KMS-11 (cell line): ENCODE data around the gene C19orf53.

ENCODE experiments used
- H2AFZ ChIP-seq: fragments of 200-600 bp; sonication (generic); 2 replicates; pipeline ENCODE4 v1.6.1; 2016; ENCODE audit warnings: antibody characterized with exemption, mixed run types, low read depth
- H3K27ac ChIP-seq: fragments of 200-600 bp; sonication (generic); 2 replicates; pipeline ENCODE4 v1.6.1; 2016; ENCODE audit warnings: mild to moderate bottlenecking, mixed run types
- H3K27me3 ChIP-seq: fragments of 200-600 bp; sonication (generic); 2 replicates; pipeline ENCODE4 v1.6.1; 2017; ENCODE audit warnings: mild to moderate bottlenecking, low read depth, mixed run types, moderate library complexity; ENCODE audit not compliant: insufficient read depth
- H3K36me3 ChIP-seq: fragments of 200-600 bp; sonication (generic); 2 replicates; pipeline ENCODE4 v1.6.1; 2017; ENCODE audit warnings: mild to moderate bottlenecking, mixed run types; ENCODE audit not compliant: insufficient read depth
- H3K4me1 ChIP-seq: fragments of 200-600 bp; sonication (generic); 2 replicates; pipeline ENCODE4 v1.6.1; 2016; ENCODE audit warnings: mild to moderate bottlenecking, low read depth, mixed run types; ENCODE audit not compliant: poor library complexity, severe bottlenecking
- H3K4me2 ChIP-seq: fragments of 200-600 bp; sonication (generic); 2 replicates; pipeline ENCODE4 v1.7.0; 2016; ENCODE audit warnings: mild to moderate bottlenecking, mixed run types
- H3K4me3 ChIP-seq: fragments of 200-600 bp; sonication (generic); IDR thresholded peaks from 2 replicates; pipeline ENCODE4 v1.6.1; 2017; ENCODE audit warnings: low read depth, low read length, mixed read lengths; ENCODE audit not compliant: insufficient read depth
- H3K79me2 ChIP-seq: fragments of 200-600 bp; sonication (generic); 2 replicates; pipeline ENCODE4 v1.6.1; 2016; ENCODE audit warnings: low read depth, mixed run types; ENCODE audit not compliant: insufficient read depth
- H3K9ac ChIP-seq: fragments of 200-600 bp; sonication (generic); 2 replicates; pipeline ENCODE4 v1.6.1; 2016; ENCODE audit warnings: mild to moderate bottlenecking, mixed run types
- H4K20me1 ChIP-seq: fragments of 200-600 bp; sonication (generic); 2 replicates; pipeline ENCODE4 v1.6.1; 2016; ENCODE audit warnings: mild to moderate bottlenecking, mixed run types; ENCODE audit not compliant: insufficient read depth
- TF ChIP-seq, protein P1 (sequence below): fragments of 200-600 bp; sonication (generic); conservative IDR thresholded peaks from 2 replicates; pipeline ENCODE4 v1.6.1; 2017; ENCODE audit warnings: low read depth, mild to moderate bottlenecking, antibody characterized with exemption, low read length, moderate library complexity, mixed read lengths

Gene C19orf53

DNA sequence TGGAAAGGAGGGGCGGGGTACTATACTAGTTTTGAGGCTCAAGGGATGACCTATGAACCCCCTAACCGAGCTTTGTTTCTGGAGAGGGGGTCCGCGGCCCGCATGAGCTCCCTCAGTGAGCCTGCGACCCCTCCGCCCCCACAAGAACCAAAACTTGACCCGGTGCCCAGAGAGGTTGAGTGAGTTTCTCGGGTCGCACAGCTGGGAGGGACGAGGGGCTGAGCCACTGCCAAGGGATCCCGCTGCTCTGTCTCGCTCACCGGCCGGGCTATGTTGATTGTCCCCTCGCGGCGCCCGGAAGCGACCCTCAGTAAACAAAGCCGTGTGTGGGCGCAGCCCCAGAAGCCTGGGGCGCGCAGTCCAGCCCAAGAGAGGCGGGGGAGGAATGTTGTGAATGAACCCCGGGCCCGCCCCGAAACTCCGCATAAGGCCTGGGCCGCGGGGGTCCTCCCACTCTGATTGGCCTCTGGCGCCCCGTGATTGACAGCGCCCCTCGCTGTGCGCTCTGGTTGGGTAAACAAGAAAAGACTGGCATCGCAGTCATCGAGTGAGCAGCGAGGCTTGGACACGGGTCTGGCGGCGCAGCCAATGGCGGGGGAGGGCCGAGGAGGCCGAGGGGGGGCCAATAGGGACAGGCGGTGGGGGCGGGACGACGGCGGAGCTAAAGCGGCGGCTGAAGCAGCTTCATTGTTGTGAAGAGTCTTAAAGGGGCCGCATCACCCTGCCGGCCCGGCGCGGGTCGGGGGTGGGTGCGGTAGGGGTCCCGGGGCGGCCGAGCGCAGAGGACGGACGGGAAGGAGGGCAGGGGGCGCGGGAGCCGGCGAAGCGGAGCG lies 20.7 kb downstream of the C19orf53 start, which contains the start of gene ZSWIM4:
ZSWIM4 (plus strand) TSS at position 687 of the 833 bp plus-strand sequence. CDS start 206 bp downstream, outside the sequence.
- Histone ChIP-seq H3K4me3 (no peak within 1 kb of the TSS), H3K36me3 (no peaks in the 10 kb centered on the region), H3K9ac (peak within 1 kb of the TSS; percentile 39; the same call in 1 of the 2 replicates), H3K79me2 (no peaks in the 10 kb centered on the region), H3K27ac (no peak within 1 kb of the TSS), H2AFZ (peak within 1 kb of the TSS; percentile 96), H3K27me3 (no peaks in the 10 kb centered on the region; the same call in 1 of the 2 replicates), H4K20me1 (no peaks in the 10 kb centered on the region), H3K4me1 (peaks cover 9% of the 10 kb centered on the region), H3K4me2 (peak within 1 kb of the TSS; percentile 90)
- TF ChIP-seq, protein P1, sequence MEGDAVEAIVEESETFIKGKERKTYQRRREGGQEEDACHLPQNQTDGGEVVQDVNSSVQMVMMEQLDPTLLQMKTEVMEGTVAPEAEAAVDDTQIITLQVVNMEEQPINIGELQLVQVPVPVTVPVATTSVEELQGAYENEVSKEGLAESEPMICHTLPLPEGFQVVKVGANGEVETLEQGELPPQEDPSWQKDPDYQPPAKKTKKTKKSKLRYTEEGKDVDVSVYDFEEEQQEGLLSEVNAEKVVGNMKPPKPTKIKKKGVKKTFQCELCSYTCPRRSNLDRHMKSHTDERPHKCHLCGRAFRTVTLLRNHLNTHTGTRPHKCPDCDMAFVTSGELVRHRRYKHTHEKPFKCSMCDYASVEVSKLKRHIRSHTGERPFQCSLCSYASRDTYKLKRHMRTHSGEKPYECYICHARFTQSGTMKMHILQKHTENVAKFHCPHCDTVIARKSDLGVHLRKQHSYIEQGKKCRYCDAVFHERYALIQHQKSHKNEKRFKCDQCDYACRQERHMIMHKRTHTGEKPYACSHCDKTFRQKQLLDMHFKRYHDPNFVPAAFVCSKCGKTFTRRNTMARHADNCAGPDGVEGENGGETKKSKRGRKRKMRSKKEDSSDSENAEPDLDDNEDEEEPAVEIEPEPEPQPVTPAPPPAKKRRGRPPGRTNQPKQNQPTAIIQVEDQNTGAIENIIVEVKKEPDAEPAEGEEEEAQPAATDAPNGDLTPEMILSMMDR, result no peak

- Histone ChIP-seq H4K20me1 (no peaks in the 10 kb centered on the region), H3K9ac (peak overlapping the region; percentile 39; the same call in 1 of the 2 replicates), H2AFZ (peak overlapping the region; percentile 67), H3K4me3 (no peak overlapping the region), H3K4me2 (peak overlapping the region; percentile 66; the same call in 1 of the 2 replicates), H3K27ac (no peak overlapping the region), H3K4me1 (peaks cover 9% of the 10 kb centered on the region), H3K27me3 (no peaks in the 10 kb centered on the region; the same call in 1 of the 2 replicates), H3K79me2 (no peaks in the 10 kb centered on the region), H3K36me3 (no peaks in the 10 kb centered on the region)
- TF ChIP-seq, protein P1, result no peak
Observed at GRCh38 chr19:13795595-13796300, 21.5 kb downstream of the C19orf53 start.

DNA sequence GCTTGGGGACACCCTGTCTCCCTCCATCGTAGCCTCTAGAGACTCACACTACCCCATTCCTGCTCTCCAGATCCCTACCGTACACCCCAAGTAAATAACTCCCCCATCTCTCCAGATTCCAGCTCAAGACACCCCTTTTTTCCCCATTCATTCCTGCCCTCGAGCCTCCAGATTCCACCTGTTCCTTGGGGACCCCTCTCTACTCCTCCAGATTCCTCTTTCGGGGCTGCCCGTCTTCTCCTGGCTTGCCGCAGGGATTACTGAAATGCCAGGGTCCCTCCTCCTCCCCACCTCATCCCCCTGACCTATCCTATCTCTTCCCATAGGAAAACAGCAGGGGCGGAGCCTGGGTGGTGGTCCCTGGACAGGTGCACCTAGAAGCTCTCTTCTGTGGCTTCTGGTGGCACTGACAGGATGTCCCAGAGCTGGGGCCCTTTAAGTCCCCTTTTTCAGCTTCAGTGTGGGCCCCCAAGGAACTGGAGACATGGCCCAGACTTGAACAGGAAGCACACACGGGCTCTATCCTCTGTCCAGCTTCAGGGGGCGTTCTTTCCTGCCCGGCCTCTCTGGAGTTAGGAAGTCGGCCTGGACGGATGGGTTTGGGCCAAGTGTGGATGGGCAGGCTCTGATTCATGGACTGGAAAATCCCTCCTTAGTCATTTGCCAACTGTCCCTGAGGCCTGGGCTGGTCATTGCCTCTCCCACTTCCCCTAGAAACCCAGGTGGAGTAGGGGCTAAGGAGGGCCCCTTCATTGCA lies 22.2 kb downstream of the C19orf53 start:
- TF ChIP-seq, protein P1, result no peak
- H3K36me3 ChIP-seq, result no peaks in the 10 kb centered on the region
- no peak overlapping the region for H3K27ac ChIP-seq
- H3K4me1 ChIP-seq, result peaks cover 9% of the 10 kb centered on the region
- H3K27me3 ChIP-seq, result no peaks in the 10 kb centered on the region
- no peak overlapping the region for H2AFZ ChIP-seq
- no peak overlapping the region for H3K9ac ChIP-seq
- H3K79me2 ChIP-seq, result no peaks in the 10 kb centered on the region
- H3K4me2 ChIP-seq, result peak overlapping the region; percentile 66; the same call in 1 of the 2 replicates
- no peak overlapping the region for H3K4me3 ChIP-seq
- H4K20me1 ChIP-seq, result no peaks in the 10 kb centered on the region

- Histone ChIP-seq H2AFZ (no peak overlapping the region), H3K27me3 (no peaks in the 10 kb centered on the region), H4K20me1 (no peaks in the 10 kb centered on the region), H3K79me2 (no peaks in the 10 kb centered on the region), H3K9ac (no peak overlapping the region), H3K4me1 (peaks cover 9% of the 10 kb centered on the region), H3K4me2 (no peak overlapping the region), H3K36me3 (no peaks in the 10 kb centered on the region), H3K27ac (no peak overlapping the region), H3K4me3 (no peak overlapping the region)
- TF ChIP-seq, protein P1, result no peak
Observed at GRCh38 chr19:13797058-13797440, 22.8 kb downstream of the C19orf53 start.
